Embryonic facial prominence (tissue), 1 donor: ENCODE measurements around the gene ZDHHC18.
A peak's percentile ranks its signal among the peaks of the same experiment; 100 is the strongest.
"Not testable (repeated sequence)": the region's sequence is repeated elsewhere in the genome, so short reads cannot be mapped to it uniquely, and the experiment has no call there.

Source experiments
- DNase-seq: peaks from one replicate; pipeline ENCODE4 v3.0.0-alpha.2; 2016; ENCODE audit errors: extremely low spot score

The ZDHHC18 gene

DNA sequence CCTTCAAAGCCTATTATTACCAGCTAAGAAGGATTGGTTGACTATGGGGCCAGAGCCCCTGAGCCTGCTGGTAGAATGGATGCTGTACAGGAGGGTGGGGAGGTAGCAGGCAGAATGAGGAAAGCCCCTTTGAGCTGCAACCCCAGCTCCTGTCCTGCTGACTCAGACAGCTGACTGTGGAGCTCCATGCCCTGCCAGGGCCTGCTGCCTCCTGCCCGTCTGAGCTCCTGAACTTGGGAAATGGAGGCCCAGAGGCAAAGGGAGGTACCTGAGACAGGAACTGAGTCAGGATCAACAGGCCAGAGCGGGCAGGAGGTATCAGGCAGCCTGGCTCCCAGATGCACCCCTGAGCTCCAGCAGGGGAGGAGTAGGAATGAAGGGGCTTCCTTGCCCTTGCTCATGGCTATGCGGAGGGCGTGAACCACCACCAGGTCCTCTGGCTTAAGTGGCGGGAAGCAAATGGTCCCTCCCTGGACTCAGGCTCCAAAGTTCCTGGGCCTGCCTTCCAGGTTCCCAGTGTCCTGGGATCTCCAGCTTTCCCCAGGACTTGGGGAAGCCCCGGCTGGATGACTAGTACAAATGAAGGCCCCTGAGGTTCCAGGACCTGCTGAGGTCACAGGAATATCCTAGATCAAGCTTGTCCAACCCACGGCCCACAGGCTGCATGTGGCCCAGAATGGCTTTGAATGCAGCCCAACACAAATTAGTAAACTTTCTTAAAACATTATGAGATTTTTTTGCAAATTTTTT is 32.6 kb downstream of the ZDHHC18 start:
- no peak for DNase-seq

DNA sequence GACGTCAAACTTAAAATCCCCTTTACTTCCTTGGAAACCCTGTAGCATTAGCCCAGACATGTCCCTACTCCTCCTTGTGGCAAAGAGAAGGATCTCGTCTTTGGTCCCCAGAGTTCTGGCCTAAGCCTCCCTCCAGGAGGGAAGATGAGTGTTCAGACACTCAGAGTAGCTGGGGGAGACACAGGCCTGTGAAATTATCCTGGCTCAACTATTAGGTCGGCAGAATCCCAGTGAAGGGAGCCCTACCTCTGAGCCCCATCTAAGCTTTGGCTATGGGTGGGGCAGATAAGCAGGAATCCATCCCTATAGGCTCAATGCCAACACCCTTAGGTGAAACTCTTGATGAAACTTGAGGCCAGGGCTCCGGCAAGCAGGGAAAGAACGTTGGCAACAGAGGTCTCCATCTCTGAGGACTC is 34.8 kb downstream of the ZDHHC18 start:
- no peak for DNase-seq

DNA sequence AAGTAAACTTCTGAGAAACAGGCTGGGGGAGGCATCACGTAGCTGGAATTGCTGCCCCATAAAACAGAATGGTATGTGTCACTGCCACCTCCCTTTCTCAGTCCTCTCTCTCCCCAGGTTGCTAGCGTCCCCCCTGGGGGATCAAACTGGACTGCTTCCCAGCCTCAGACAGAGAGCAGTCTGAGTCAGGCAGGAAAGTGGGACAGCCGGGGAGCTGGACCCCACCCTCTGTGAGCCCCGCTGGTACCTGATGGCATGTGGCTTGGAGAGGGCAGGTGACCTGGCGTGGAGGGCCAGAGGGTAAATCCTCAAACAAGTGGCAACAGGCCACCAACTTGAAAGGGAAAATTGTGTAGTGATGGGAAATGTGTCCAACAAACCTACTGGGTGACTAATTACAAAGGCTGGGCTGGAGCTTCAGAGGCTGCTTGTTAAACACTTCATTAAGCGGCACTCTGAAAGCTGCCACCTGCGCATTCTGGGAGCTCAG is 35.4 kb downstream of the ZDHHC18 start:
- no peak for DNase-seq

DNA sequence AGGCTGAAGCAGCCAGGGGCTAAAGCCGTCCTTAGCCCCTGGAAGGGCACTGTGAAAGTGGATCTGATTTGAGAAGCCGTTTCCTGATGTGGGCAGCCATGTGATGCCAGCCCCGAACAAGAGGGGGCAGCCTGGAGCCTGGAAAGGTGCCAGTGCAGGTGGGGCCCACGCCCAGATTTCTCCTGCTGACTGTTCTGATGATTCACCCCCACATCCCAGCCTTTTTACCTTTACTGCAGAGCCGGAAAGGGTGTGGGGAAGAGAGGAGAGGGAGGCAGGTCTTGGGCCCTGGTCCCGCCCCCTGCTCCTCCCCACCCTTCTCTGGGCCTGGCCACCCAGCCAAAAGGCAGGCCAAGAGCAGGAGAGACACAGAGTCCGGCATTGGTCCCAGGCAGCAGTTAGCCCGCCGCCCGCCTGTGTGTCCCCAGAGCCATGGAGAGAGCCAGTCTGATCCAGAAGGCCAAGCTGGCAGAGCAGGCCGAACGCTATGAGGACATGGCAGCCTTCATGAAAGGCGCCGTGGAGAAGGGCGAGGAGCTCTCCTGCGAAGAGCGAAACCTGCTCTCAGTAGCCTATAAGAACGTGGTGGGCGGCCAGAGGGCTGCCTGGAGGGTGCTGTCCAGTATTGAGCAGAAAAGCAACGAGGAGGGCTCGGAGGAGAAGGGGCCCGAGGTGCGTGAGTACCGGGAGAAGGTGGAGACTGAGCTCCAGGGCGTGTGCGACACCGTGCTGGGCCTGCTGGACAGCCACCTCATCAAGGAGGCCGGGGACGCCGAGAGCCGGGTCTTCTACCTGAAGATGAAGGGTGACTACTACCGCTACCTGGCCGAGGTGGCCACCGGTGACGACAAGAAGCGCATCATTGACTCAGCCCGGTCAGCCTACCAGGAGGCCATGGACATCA is 36.5 kb downstream of the ZDHHC18 start, which contains the start of gene SFN:
Gene SFN, plus strand, starts transcription at position 369 of the 904 bp plus-strand sequence. Its CDS starts 64 bp downstream, at position 433.
- no peak for DNase-seq

GRCh38 chr1:26863685-26864077 is 37.2 kb downstream of the ZDHHC18 start:
- no peak for DNase-seq

- peak; percentile 87 for DNase-seq
Observed at GRCh38 chr1:26864610-26865480, 38.4 kb downstream of the ZDHHC18 start.

DNA sequence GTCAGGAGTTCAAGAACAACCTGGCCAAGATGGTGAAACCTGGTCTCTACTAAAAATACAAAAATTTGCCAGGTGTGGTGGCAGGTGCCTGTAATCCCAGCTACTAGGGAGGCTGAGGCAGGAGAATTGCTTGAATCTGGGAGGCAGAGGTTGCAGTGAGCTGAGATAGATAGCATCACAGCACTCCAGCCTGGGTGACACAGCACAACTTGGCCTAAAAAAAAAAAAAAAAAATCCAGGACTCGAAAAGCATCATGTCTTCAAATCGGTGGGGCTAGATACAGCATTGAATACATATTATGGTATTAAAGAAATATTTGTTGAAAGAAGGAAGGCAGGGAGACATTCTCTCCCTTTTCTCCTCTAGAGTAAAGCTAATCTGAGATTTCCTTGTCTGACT is 46.6 kb downstream of the ZDHHC18 start:
- DNase-seq = not testable (repeated sequence)

GRCh38 chr1:26874896-26875295 is 48.4 kb downstream of the ZDHHC18 start:
- no peak for DNase-seq

- no peak for DNase-seq
Observed at GRCh38 chr1:26877326-26877725, 50.8 kb downstream of the ZDHHC18 start.

- no peak for DNase-seq
Observed at GRCh38 chr1:26879793-26880192, 53.3 kb downstream of the ZDHHC18 start.

- DNase-seq = not testable (repeated sequence)
Observed at GRCh38 chr1:26881611-26882010, 55.1 kb downstream of the ZDHHC18 start.

GRCh38 chr1:26882696-26883463 is 56.4 kb downstream of the ZDHHC18 start:
- no peak for DNase-seq

DNA sequence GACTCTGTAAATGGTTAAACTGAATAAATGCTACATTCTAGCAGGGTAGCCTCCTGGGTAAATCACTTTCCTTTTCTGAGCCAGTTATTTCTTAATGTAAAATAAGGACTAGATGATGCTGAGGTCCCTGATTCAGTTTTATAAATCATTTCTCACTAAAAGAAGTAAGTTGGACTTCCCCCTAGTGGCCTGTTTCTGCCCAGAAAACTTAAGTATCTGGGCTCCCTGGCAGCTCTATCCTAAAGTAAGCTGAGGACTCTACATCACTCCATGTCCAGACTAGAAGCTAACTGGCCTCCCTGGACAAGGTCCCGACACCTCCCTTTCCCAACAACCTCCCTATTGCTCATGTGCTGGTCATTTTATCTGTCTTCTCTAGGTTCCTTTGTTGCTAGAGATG is 60.6 kb downstream of the ZDHHC18 start:
- no peak for DNase-seq

GRCh38 chr1:26888231-26888630 is 61.7 kb downstream of the ZDHHC18 start:
- DNase-seq = no peak

- peak; percentile 66 for DNase-seq
Observed at GRCh38 chr1:26889551-26890466, 63.3 kb downstream of the ZDHHC18 start, which contains the start of gene GPN2. TSS of gene GPN2 (minus strand) at chr1:26890283. CDS start at chr1:26890096, 187 bp downstream.

- no peak for DNase-seq
Observed at GRCh38 chr1:26890467-26890796, 63.9 kb downstream of the ZDHHC18 start.

DNA sequence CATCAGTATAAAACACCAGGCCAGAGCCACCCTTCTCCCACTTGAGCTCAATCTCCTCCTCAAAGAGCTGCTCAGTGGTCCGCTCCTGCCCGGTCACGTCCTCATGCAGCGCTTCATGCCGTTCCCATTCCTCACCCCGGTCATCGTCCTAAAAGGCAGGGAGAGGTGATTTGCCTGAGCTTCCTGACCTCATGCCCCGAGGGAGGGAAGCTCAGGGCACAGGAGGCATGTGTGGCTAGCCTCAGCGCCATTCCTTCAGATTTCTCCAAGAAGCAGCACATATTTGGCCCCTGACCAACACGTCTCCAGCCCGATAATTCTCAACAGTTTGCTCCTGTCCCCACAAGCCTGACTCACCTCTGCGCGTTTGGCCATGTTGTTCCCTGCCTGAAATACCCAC is 67.8 kb downstream of the ZDHHC18 start:
- no peak for DNase-seq

DNA sequence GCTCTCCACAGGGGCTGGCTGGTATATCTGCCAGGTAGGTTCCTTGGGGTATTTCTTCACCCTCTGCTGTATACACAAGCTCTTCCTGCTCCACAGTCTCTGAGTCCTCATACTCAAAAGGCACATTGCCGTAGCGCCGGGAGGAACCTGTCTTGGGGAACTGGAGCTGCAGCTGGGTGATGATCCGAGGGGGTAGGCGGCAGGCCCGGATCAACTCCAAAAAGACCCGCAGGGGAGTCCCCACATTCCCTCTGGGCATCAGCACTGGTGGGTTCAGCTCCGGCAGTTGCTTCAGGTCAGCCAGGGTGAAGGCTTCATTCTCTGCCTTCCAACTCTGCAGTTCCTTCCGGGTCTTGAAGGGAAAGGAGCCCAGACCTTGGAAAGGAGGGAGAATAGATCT is 70.9 kb downstream of the ZDHHC18 start:
- no peak for DNase-seq

DNA sequence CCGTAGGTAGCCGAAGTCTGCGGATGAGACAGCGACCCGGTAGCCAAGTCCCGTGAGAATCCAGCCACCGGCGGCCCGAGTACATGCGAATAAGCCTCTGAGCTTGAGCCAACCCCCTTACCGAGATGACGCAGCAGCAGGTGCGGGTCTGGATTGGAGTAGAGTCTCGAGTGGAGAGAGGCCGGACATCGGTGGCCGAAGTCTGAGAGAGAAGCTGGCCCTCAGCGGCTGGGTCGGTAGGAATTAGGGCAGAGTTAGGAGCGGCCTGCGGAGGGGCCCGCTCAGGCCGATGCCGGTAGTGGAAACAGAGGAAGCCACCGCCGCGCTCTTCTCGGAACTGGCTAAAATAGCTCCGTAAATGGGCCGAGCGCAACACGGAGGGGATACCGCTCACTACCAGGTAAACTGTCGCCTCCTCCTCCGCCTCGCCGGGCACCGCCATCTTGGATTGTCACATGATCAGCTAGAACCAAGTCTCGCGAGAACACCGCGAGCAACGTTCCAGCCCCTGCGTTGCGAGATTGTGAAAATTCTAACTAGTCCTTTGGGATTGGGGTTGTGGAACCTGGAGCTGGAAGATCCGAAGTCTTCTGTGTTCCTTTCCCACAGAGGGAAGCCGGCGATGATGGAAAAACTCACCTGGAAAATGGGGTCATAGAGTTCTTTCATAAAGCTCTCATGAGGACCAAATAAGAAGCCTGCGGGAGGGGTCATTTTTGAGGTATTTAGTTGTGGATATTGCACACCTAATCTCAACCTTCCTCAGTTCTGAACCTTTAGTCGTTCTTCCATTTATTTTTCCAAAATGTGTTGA is 73.7 kb downstream of the ZDHHC18 start, which contains the start of gene GPATCH3:
Gene GPATCH3, minus strand, starts transcription at position 467 of the 814 bp plus-strand sequence. Its CDS starts 25 bp downstream, at position 442.
- peak; percentile 89 for DNase-seq
